NT2/D1 (cell line): ENCODE data around the gene TECTA.

ENCODE experiments used
- DNase-seq: peaks from one replicate; pipeline ENCODE4 v3.0.0-alpha.2; 2011; ENCODE audit warnings: low read depth, low spot score
- H3K27me3 ChIP-seq: 2 replicates; pipeline ENCODE4 v1.6.0; 2011; ENCODE audit warnings: mild to moderate bottlenecking; ENCODE audit not compliant: insufficient read length, insufficient read depth
- H3K36me3 ChIP-seq: 2 replicates; pipeline ENCODE4 v1.6.1; 2011; ENCODE audit warnings: mild to moderate bottlenecking, low read length, mixed read lengths; ENCODE audit not compliant: insufficient read depth, insufficient read length
- H3K4me1 ChIP-seq: 2 replicates; pipeline ENCODE4 v1.5.1; 2011; ENCODE audit not compliant: insufficient read depth, insufficient read length
- H3K4me3 ChIP-seq: 2 replicates; pipeline ENCODE4 v1.5.1; 2011; ENCODE audit warnings: low read depth; ENCODE audit not compliant: insufficient read length
- H3K9ac ChIP-seq: 2 replicates; pipeline ENCODE4 v1.6.0; 2011; ENCODE audit warnings: low read depth; ENCODE audit not compliant: insufficient read length
- H3K9me3 ChIP-seq: 2 replicates; pipeline ENCODE4 v1.5.1; 2011; ENCODE audit warnings: mild to moderate bottlenecking, low read length; ENCODE audit not compliant: insufficient read depth
- SUZ12 ChIP-seq: IDR thresholded peaks from 2 replicates; pipeline ENCODE4 v1.6.1; 2011; ENCODE audit not compliant: insufficient read length, insufficient read depth; ENCODE audit errors: extremely low read depth
- YY1 ChIP-seq: IDR thresholded peaks from 2 replicates; pipeline ENCODE4 v1.6.1; 2011; ENCODE audit not compliant: insufficient read length, insufficient read depth
- ZNF274 ChIP-seq: IDR thresholded peaks from 2 replicates; pipeline ENCODE4 v1.6.1; 2011; ENCODE audit warnings: mild to moderate bottlenecking, low read depth, low read length

Gene TECTA

GRCh38 chr11:121100943-121101342 is at the start of gene TECTA:
TSS of gene TECTA (plus strand) at chr11:121101243. CDS start at chr11:121102666, 1,423 bp downstream.
- no peak for TF ChIP-seq ZNF274
- no peak for TF ChIP-seq SUZ12
- TF ChIP-seq YY1 = no peak
- H3K36me3 ChIP-seq = no peaks in the 10 kb centered on the region
- no peak within 1 kb of the TSS for H3K9ac ChIP-seq
- H3K4me3 ChIP-seq = no peak within 1 kb of the TSS
- H3K27me3 ChIP-seq = no peaks in the 10 kb centered on the region
- H3K9me3 ChIP-seq = no peaks in the 10 kb centered on the region
- no peak for DNase-seq
- H3K4me1 ChIP-seq = no peaks in the 10 kb centered on the region

GRCh38 chr11:121053244-121053643 is 47.8 kb upstream of the TECTA start:
- no peak for DNase-seq
- no peak overlapping the region for H3K9ac ChIP-seq
- no peak for TF ChIP-seq ZNF274
- H3K27me3 ChIP-seq = no peaks in the 10 kb centered on the region
- no peaks in the 10 kb centered on the region for H3K9me3 ChIP-seq
- peaks cover 35% of the 10 kb centered on the region for H3K36me3 ChIP-seq
- no peak overlapping the region for H3K4me3 ChIP-seq
- H3K4me1 ChIP-seq = no peaks in the 10 kb centered on the region

- Histone ChIP-seq H3K36me3 (peaks cover 35% of the 10 kb centered on the region), H3K9ac (no peak overlapping the region), H3K4me1 (no peaks in the 10 kb centered on the region), H3K27me3 (no peaks in the 10 kb centered on the region), H3K4me3 (no peak overlapping the region), H3K9me3 (no peaks in the 10 kb centered on the region)
- DNase-seq = no peak
- TF ChIP-seq SUZ12 (no peak), ZNF274 (no peak), YY1 (no peak)
Measured at GRCh38 chr11:121054266-121054665, 46.8 kb upstream of the TECTA start.

- no peaks in the 10 kb centered on the region for H3K9me3 ChIP-seq
- H3K4me3 ChIP-seq = no peak overlapping the region
- DNase-seq = no peak
- H3K27me3 ChIP-seq = no peaks in the 10 kb centered on the region
- TF ChIP-seq YY1 (no peak), ZNF274 (no peak), SUZ12 (no peak)
- no peaks in the 10 kb centered on the region for H3K4me1 ChIP-seq
- H3K9ac ChIP-seq = no peak overlapping the region
- peaks cover 35% of the 10 kb centered on the region for H3K36me3 ChIP-seq
Measured at GRCh38 chr11:121055076-121055475, 46.0 kb upstream of the TECTA start.

DNA sequence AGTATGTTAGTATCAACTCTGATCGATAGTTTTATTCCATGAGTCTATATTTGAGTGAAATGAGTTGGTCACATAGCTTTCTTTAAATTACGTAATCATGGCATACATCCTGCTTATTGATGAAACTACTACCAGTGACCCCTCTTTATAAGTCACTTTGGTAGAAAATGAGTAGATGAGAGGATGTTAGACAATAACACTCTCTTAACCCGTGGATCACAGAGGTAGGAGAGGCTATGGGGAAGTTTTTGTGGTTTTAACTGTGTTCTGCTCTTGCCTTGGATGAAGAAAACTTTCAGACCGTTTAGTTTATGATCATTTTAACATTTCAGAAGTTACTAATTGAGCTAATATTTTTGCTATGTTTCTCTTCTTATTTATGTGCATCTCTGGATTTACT is 43.1 kb upstream of the TECTA start:
- no peaks in the 10 kb centered on the region for H3K4me1 ChIP-seq
- H3K4me3 ChIP-seq = no peak overlapping the region
- no peak overlapping the region for H3K9ac ChIP-seq
- no peaks in the 10 kb centered on the region for H3K27me3 ChIP-seq
- TF ChIP-seq ZNF274 (no peak), YY1 (no peak), SUZ12 (no peak)
- H3K36me3 ChIP-seq = peaks cover 43% of the 10 kb centered on the region
- no peaks in the 10 kb centered on the region for H3K9me3 ChIP-seq
- no peak for DNase-seq

DNA sequence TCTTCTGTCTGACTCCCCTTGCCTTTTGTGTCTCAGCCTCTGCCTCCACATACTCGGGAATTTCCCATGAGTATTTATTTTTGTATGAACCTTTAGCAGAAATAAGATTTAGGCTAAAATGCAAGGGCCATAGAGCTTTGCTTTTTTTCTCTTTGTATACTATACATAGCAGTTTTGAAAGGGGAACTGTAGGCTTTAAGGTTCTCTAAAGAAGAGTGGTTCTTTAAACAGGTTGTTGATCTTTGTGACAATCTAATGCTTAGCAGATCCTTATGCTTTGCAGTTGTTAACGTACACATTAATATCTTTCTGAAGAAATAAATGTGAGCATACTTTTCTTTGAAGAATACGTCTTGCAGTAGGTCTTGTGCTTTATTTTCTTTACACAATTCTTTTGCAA is 42.1 kb upstream of the TECTA start:
- DNase-seq = no peak
- Histone ChIP-seq H3K9me3 (no peaks in the 10 kb centered on the region), H3K4me3 (no peak overlapping the region), H3K36me3 (peaks cover 36% of the 10 kb centered on the region), H3K4me1 (no peaks in the 10 kb centered on the region), H3K27me3 (no peaks in the 10 kb centered on the region), H3K9ac (no peak overlapping the region)
- TF ChIP-seq YY1 (no peak), SUZ12 (no peak), ZNF274 (no peak)

GRCh38 chr11:121059605-121060004 is 41.4 kb upstream of the TECTA start:
- peaks cover 33% of the 10 kb centered on the region for H3K36me3 ChIP-seq
- DNase-seq = no peak
- no peak overlapping the region for H3K9ac ChIP-seq
- H3K9me3 ChIP-seq = no peaks in the 10 kb centered on the region
- no peaks in the 10 kb centered on the region for H3K4me1 ChIP-seq
- TF ChIP-seq ZNF274 = no peak
- no peak for TF ChIP-seq YY1
- no peak for TF ChIP-seq SUZ12
- no peaks in the 10 kb centered on the region for H3K27me3 ChIP-seq
- H3K4me3 ChIP-seq = no peak overlapping the region

- Histone ChIP-seq H3K4me1 (no peaks in the 10 kb centered on the region), H3K9ac (no peak overlapping the region), H3K4me3 (no peak overlapping the region), H3K36me3 (peaks cover 15% of the 10 kb centered on the region), H3K9me3 (no peaks in the 10 kb centered on the region), H3K27me3 (no peaks in the 10 kb centered on the region)
- no peak for DNase-seq
- TF ChIP-seq YY1 (no peak), SUZ12 (no peak), ZNF274 (no peak)
Measured at GRCh38 chr11:121063728-121064127, 37.3 kb upstream of the TECTA start.
